HG03103 (cell line): ENCODE measurements around the gene PALLD.
"Not testable (repeated sequence)": the region's sequence is repeated elsewhere in the genome, so short reads cannot be mapped to it uniquely, and the experiment has no call there.

Experiments used
- ATAC-seq: cut with Tn5 transposase; IDR thresholded peaks from one replicate; pipeline ENCODE4 v1.9.1; 2021; ENCODE audit warnings: low read depth; ENCODE audit not compliant: unreplicated experiment

PALLD gene

DNA sequence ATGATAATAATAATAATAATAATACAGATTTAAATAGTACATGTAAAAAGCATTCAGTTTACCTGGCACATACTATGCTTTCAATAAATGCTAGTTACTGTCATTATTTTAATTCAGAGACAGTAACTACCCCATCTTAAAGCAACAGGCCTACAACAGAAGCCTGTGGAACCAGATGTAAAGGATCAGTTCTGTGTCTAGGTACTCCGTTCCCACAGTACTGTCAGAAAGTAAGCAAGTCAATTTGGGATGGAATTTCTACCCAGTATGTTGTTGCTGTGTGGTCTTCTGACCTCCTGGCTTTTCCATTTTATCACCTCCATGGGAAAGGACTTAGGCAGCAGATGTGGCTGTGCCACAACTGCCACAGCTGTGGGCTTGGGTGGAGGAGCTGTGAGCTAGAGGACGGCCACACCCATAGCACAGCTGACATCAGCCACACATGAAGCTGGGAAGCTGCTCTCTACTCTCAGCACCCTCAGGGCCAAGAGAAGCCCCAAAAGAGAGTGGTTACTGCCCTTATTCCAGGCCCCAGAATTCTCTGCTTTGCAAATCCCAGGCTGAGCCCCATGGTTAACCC lies 410.4 kb downstream of the PALLD start:
- no peak for ATAC-seq

DNA sequence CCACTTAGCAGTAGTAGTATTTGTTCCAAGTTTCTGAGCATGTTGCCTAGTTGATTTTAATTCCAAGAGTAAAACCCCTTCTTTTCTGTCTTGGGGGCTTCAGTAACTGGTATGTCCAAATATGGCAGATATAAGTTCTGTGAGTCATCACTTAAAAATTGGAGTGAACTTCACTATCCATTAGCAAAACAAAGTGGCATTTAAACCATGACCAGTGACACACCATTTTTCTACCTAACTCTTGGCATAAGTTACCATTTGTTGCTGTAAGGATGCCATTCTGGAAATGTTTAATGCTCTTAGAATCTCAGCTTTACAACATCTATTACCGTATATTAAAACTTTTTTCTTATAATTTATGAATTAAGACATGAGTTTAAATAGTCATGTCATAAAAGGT lies 411.2 kb downstream of the PALLD start:
- ATAC-seq, result no peak

DNA sequence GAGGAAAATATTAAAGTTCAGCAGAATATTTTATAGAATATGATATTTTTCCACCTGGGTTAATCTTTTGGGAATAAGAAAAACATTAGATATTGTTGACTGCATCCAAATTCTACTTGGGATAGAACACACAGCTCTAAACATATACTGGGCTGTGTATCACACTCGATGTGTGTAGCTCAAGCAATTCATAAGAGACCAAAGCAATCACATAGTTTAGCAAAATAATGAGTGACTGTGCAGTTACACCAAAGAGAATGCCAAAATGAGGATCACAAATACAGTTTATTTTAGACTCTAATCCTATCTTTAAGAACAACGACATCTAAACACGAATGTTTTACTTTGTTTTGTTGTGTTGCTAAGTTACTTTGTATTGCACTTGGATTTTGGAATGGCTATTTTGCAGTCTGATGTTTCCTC lies 412.0 kb downstream of the PALLD start:
- no peak for ATAC-seq

DNA sequence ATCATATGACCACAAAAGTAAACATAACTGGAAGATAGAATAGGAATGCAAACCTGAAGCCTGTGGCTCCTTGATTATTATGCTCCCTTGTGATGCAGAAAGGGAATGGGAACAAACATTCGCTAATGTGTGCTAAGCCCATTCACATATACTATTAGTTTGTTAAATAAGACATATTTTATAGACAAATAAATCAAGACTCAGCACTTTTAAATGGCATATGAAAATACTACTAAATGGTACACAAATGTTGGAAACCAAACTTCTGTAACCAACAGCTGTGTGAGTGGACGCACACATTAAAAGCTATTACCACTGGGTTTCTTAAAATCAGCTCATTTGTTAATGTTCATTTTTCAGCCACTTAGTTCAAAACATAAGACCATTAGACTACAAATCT lies 417.2 kb downstream of the PALLD start:
- ATAC-seq, result no peak

DNA sequence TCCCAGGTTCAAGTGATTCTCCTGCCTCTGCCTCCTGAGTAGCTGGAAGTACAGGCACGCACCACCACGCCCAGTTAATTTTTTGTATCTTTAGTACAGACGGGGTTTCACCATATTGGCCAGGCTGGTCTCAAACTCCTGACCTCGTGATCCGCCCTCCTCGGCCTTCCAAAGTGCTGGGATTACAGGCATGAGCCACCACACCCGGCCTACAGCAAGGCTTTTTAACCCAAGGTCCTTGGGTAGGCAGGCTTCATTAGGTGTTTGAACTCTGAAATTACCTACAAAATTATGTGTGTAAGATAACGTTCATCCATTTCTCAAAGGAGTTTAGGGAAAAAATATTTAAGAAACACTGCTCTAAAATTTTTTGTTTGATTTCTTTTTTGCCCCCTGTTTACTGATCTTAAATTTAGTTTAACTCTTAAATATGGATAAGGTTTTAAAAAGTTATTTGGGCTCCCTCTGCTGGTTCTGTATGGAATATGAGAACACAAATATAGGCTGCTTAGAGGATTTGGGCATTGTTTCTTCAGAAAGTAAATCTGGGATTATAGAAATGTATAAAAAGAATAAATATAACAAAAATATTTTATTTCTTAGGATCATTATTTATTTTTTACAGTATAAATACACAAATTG lies 420.4 kb downstream of the PALLD start:
- ATAC-seq, result no peak

DNA sequence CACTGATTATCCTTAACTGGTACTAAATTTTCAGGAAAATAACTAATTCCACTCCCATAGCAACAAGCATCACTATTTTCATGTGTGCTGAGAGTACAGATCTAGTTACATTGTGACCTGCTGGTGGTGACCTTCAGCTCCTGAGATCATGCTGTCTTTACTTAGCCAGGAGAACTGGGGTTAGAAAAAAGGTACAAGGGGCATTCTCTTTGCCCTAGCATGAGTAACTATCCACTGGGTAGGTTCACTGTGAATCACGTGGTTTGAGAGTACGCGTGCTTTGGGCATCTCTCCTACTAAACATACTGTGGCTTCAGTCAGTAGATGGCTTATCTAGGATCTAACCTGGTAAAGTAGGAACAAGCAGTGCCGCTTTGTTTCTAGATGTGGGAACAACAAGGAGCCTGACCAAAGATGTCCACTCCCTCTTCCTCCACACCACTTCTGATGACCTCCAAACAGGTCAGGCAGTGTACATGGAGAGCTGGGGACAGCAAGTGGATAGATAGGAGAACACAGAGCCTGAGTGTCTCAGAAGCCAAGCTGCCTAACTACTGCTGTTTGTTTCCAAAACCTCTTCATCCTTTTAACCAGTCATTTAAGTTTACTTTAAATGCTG lies 423.0 kb downstream of the PALLD start:
- ATAC-seq, result no peak

DNA sequence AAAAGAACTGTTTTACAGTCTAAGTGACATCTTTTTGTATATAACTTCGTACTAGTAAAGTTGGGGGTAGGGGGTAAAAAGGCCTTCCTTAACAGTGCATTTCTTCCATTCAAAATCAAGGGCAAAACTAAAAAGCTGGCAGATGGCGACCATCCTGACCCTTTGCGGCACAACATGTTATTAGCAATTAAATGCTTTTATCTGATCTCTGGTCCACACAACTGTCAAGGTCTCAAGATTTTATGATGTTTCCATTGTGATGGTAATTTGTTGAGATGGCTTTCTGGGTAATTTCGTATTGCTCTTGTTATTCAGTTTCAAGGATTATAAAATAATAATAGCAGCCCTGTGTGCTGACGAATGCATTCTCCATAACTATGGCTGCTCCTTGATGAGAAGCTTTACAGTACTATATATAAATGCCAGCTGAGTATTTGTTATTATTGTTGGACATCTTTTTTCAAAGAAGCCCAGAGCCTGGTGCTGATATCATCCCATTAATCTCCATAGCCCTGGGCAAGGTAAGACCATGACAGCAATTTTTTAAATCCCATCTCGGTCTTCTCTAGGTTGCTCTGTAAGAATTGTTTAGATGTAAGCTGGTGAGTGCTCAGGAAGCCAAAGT lies 423.7 kb downstream of the PALLD start:
- ATAC-seq, result no peak

DNA sequence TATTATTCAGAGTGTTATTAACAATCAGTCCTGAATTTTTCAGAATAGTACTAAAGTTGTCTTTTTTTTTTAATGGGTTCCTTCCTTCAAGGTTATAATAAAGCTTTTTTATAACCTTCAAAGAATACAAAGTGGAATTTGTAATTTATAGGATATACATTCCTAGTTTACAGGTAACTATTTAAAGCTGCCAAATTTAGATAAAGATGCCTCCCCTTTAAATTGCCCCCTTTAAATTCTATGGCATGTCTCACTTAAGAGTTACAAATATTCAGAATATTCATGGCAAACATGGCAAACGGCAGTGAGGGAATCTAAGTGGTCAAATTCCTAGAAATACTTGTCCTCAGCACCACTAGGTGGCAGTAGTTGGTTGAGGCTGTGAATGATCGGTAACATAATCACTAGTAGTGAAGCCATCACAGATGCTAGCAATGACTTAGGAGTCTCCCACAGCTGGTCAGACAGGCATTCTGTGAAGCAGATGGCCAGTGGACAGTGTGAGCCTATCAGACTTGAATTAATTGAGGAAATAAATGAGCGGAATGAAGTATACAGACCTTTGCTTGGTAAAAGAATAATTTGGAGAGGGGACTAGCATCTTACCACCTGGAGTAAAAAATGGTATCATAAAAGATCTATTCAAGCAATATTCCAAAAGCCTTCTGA lies 426.8 kb downstream of the PALLD start:
- peak; percentile 80 for ATAC-seq

DNA sequence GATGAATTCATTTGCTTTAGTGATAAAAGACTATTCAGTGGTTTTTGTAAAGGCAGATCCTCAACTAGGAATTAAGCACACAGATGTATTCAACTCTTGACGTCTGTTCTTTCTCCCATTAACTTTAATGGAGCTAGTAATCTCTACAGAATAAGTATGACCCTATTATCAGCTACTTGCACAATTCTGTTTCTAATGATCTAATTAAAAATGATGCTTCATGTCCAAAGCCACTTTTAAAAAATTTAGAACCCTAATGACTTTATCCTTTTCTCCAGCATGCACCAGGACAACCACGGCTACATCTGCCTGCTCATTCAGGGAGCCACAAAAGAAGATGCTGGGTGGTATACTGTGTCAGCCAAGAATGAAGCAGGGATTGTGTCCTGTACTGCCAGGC lies 427.8 kb downstream of the PALLD start:
- no peak for ATAC-seq

DNA sequence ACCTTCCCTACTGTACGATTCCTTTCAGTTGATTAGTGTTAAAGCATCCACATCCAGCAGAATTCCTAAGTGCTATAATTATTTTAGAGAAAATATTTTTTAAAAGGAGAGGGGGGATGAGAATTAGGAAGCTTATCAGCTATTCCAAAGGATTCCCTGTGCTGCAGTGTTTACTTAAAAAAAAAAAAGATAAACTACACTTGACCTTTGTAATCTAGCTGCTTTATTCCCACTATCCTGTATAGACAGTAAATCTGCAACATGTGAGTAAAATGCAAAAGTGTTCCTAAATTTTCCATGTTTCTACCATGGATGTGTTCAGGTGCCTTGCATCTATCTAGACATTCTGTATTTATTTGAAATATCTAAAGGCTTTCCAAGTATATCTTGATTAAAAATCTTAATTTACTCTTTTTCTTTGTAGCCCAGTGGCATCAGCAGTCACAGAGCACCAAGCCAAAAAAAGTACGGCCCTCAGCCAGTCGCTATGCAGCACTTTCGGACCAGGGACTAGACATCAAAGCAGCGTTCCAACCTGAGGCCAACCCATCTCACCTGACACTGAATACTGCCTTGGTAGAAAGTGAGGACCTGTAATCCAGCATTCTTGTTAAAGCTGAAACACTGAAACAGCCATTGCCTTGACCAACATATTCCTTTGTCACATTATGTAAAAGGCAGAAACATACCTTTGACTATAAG lies 429.1 kb downstream of the PALLD start:
- no peak for ATAC-seq

DNA sequence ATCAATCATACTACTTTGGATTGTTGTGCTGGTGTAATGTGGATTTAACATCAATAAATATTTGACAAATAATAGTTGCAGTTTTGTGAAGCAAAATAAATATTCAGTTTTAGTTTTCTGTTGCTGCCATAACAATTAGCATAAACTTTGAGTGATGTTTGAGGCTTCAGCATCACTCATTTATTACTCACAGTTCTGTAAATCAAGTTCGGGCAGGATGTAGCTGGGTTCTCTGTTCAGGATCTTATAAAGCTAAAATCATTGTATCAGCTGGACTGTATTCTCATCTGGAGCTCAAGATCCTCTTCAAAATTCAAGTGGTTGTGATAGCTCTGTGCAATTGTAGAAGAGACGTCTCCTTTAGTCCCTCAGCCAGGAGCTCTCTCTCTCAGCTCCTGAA lies 431.5 kb downstream of the PALLD start:
- ATAC-seq, result no peak

DNA sequence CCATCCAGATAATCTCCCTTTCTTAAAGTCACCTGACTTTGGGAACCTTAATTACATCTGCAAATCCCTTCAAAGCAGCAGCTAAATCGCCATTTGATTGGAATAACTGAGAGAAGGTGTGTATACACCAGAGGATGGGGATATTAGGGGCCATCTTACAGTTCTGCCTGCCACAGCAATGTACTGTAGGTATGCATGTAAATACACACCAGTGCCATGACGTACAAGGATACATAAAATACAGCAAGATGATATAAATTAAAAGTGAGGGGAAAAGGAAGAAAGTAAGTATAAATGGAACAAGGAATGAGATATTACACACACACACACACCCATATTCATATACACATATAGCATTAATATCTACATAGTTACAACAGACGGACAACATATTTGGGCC lies 432.0 kb downstream of the PALLD start:
- no peak for ATAC-seq

DNA sequence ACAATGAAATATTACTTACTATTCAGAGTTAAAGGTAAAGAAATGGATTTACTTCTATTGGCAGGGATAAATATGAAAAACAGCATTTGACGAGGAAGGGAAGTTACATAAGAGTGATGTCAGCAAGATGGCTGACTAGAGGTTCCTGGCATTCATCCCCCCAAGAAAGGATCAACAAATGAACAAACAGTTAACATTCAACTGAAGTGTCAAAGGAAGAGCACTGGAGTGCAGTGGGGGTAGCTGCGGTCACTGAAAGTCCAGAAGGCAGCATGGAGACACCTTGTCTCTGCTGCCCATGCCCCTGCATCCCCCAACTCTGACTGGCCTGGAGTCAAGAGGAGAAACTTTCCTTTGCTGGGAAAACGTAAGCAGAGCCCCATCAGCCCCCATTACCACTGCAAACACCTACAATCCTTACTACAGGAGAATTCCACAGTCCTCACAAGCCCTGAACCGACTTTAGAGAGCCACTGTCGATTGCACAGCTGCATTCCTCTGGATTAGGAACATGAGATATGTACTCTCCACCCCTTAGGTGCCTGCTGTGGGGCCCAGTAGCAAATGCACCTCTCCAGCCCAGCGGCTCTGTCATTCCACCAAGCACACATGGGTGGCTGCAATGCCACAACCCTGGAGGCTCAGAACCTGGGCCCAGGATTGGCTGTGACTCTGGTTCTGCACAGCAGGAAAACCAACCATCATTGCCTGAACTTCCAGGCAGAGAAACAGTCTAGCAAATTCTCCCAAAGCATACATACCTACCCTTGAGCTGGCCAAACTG lies 433.8 kb downstream of the PALLD start:
- ATAC-seq, result no peak

DNA sequence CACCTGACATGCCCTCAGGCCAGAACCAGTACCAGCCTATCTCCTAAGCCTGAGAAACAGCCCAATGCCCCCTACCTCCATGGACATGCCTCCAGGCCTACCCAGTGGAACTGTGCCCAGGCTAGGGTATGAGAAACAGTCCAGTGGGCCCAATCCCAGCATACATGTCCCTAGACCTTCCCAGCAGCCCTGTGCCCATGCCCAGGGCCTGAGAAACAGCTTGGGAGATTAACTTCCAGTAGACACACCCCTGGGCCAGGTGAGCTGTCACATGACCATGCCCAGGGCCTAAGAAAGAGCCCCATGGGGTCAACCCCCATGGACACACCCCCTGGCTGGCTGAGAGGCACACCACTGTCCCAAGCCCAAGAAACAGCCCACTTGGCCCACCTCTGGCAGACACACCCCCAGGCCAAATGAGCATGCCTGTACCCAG lies 434.4 kb downstream of the PALLD start:
- no peak for ATAC-seq

DNA sequence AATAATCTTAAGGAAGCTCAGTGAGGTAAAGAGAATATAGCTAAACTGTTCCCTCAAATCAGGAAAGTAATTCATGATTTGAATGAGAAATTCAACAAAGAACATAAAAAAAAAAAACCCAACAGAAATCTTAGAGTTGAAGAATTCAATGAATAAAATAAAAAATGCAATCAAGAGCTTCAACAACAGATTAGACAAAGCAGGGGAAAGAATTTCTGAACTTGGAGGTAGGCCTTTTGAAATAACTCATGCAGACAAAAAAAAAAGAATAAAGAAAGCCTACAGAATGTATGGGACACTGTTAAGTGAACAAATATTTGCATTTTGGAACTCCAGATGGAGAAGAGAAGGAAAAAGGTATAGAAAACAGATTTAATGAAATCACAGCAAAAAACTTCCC lies 435.3 kb downstream of the PALLD start:
- ATAC-seq, result no peak

DNA sequence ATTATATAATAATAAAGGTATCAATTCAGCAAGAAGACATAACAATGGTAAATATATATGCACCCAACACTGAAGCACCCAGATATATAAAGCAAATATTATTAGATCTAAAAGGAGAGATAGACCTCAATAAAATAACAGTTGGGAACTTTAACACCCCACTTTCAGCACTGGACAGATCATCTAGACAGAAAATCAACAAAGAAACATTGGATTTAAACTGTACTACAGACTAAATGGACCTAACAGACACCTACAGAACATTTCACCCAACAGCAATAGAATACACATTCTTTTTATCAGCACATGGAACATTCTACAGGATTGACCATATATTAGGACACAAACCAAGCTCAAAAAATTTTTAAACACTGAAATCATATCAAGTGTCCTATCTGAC lies 436.6 kb downstream of the PALLD start:
- no peak for ATAC-seq

DNA sequence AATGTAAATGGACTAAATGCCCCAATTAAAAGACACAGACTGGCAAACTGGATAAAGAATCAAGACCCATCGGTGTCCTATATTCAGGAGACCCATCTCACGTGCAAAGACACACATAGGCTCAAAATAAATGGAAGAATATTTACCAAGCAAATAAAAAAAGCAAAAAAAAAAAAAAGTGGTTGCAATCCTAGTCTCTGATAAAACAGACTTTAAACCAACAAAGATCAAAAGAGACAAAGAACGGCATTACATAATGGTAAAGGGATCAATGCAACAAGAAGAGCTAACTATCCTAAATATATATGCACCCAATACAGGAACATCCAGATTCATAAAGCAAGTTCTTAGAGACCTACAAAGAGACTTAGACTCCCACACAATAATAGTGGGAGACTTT lies 440.6 kb downstream of the PALLD start:
- ATAC-seq, result not testable (repeated sequence)

DNA sequence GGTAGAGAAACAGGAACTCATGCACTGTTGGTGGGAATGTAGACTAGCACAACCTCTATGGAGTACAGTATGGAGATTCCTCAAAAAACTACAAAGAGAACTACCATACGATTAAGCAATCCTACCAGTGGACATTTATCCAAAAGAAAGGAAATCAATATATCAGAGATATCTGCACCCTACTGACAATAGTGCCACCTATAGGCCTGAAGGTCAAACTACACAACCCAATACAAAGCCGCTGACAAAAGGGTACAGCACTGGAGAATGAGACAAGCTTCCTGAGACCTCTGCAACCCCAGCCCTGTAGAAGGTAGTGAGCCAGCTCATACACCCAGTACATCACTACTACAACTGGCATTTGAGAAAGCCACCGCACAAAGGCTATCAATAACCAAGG lies 446.1 kb downstream of the PALLD start:
- ATAC-seq, result no peak

DNA sequence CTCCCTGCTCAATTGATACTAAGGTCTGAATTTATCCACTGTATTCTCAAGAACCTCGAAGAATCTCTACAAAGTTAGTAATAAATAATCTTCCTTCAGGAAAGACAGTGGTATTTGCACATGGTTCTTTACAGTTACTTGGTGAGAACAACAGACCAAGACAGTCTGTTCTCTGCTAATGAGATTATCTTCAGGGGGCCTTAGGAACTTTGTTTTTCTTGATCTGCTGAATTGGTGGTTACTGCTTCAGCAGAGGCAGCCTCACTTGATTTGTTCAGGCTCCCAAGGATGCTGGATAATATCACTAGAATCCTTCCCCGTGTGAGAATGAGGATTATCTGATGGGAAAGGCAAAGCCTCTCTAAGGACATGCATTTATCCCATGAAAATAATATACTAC lies 448.4 kb downstream of the PALLD start:
- no peak for ATAC-seq

DNA sequence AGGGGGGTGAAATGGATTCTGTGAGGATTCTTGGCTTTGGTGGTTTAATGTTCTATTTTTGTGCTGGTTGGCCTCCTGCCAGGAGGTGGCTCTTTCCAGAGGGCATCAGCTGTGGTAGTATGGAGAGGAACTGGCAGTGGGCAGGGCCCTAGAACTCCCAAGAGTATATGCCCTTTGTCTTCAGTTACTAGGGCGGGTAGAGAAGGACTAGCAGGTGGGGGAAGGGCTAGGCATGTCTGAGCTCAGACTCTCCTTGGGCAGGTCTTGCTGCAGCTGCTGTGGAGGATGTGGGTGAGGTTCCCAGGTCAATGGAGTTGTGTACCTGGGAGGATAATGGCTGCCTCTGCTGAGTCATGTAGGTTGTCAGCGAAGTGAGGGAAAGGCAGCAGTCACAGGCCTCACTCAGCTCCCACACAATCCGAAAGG lies 456.0 kb downstream of the PALLD start:
- ATAC-seq, result not testable (repeated sequence)
